Endothelial cell of umbilical vein (primary cell): Measurements from ENCODE around the gene CTAGE15. TPM values are rescaled to one million over a fixed set of nuclear protein-coding genes. Genes with fewer than 3 reads are reported as not detected.
"Not testable (repeated sequence)": the region's sequence is repeated elsewhere in the genome, so short reads cannot be mapped to it uniquely, and the experiment has no call there.

ENCODE experiments used
- Bru-seq: library from RNA; stranded (reverse); fragments of 400-500 nt; gene quantifications from one replicate; lab custom pipeline; 2021; lab: Mats Ljungman, UMichigan
- BruChase-seq, 2 experiments: library from RNA; stranded (reverse); fragments of 400-500 nt; gene quantifications; one replicate each; lab custom pipeline; 2021; lab: Mats Ljungman, UMichigan
- BruUV-seq: library from RNA; stranded (reverse); fragments of 400-500 nt; replicated peaks from 2 replicates; lab custom pipeline; 2021; lab: Mats Ljungman, UMichigan
- CTCF ChIA-PET: fragments of 300-600, 350-600 bp; sonication (Branson Sonifier 250); formaldehyde crosslinking; loops from one replicate; lab custom pipeline; 2021; ENCODE audit warnings: antibody characterized with exemption, inconsistent platforms; lab: Charles Lee
- POLR2A ChIA-PET: fragments of 300-600, 350-600 bp; sonication (Branson Sonifier 250); formaldehyde crosslinking; loops from one replicate; lab custom pipeline; 2021; ENCODE audit warnings: antibody characterized with exemption, inconsistent platforms; lab: Charles Lee
- DNase-seq: peaks from one replicate; pipeline ENCODE4 v3.0.0-alpha.2; 2011; ENCODE audit warnings: low read depth, low spot score
- FAIRE-seq: peaks from 2 replicates; lab custom pipeline; 2011; peaks lifted over from hg19 to GRCh38; lab: Jason Lieb, UNC
- H2AFZ ChIP-seq: 2 replicates; pipeline ENCODE4 v1.6.0; 2012; ENCODE audit warnings: low read depth, low read length, control low read depth, inconsistent platforms
- H3K27ac ChIP-seq: 2 replicates; pipeline ENCODE4 v1.5.1; 2011; ENCODE audit warnings: low read depth, mild to moderate bottlenecking, control low read depth, low read length, moderate library complexity; ENCODE audit not compliant: insufficient read depth
- H3K27me3 ChIP-seq, 2 experiments: 2 replicates each; pipeline versions ENCODE4 v1.6.0 to v1.6.1; 2011; ENCODE audit warnings: low read length in 2 of 2, mixed read lengths in 1 of 2; ENCODE audit not compliant: control insufficient read depth in 2 of 2, insufficient read depth in 2 of 2
- H3K36me3 ChIP-seq, 2 experiments: 2 replicates in 1 of 2; 3 replicates in 1 of 2; pipeline ENCODE4 v1.5.1; 2011; ENCODE audit warnings: low read length in 2 of 2, mild to moderate bottlenecking in 1 of 2, moderate library complexity in 1 of 2; ENCODE audit not compliant: control insufficient read depth in 2 of 2, insufficient read depth in 2 of 2; ENCODE audit errors: extremely low read depth in 1 of 2
- H3K4me1 ChIP-seq: 3 replicates; pipeline ENCODE4 v1.5.1; 2011; ENCODE audit warnings: mild to moderate bottlenecking, low read length; ENCODE audit not compliant: control insufficient read depth, insufficient read depth; ENCODE audit errors: extremely low read depth
- H3K4me2 ChIP-seq: 2 replicates; pipeline ENCODE4 v1.6.1; 2011; ENCODE audit warnings: low read length, control low read depth, mixed read lengths; ENCODE audit not compliant: insufficient read depth
- H3K4me3 ChIP-seq, 3 experiments: fragments of 200-600 bp in 1 of 3; sonication (generic), shearing (Covaris generic) in 1 of 3; replicated peaks in 1 of 3; 2 replicates each; pipeline ENCODE4 v1.5.1; 2011 to 2016; ENCODE audit warnings: control low read depth in 3 of 3, low read length in 3 of 3, mild to moderate bottlenecking in 2 of 3, inconsistent platforms in 1 of 3, low read depth in 1 of 3, moderate library complexity in 1 of 3; ENCODE audit not compliant: insufficient read depth in 1 of 3
- H3K79me2 ChIP-seq: 2 replicates; pipeline ENCODE4 v1.6.0; 2012; ENCODE audit warnings: low read length, inconsistent platforms; ENCODE audit not compliant: control insufficient read depth, insufficient read depth
- H3K9ac ChIP-seq: replicated peaks from 2 replicates; pipeline ENCODE3; 2011; ENCODE audit warnings: low read length, control low read depth; ENCODE audit not compliant: insufficient read depth; ENCODE audit errors: extremely low read depth
- H3K9me1 ChIP-seq: replicated peaks from 3 replicates; pipeline ENCODE4 v1.6.0; 2011; ENCODE audit warnings: mild to moderate bottlenecking, low read length; ENCODE audit not compliant: control insufficient read depth, insufficient read depth; ENCODE audit errors: extremely low read depth
- H3K9me3 ChIP-seq: replicated peaks from 2 replicates; pipeline ENCODE4 v1.5.1; 2012; ENCODE audit warnings: low read length, inconsistent platforms; ENCODE audit not compliant: control insufficient read depth, insufficient read depth
- H4K20me1 ChIP-seq: replicated peaks from 2 replicates; pipeline ENCODE3; 2011; ENCODE audit warnings: mild to moderate bottlenecking, low read length; ENCODE audit not compliant: control insufficient read depth, insufficient read depth; ENCODE audit errors: extremely low read depth
- dilution Hi-C: fragments of 300-500 bp; cut with MboI; formaldehyde crosslinking; loops from one replicate; pipeline ENCODE4 v1.15.0; 2019; ENCODE audit warnings: low sequenced_read_pairs; ENCODE audit not compliant: extremely low pct_ligation_motif_present
- intact Hi-C: fragments of 100-400 bp; cut with micrococcal nuclease; formaldehyde crosslinking; loops from one replicate; pipeline ENCODE4 v1.10.0; 2022
- long read RNA-seq: library from polyadenylated mRNA; stranded (forward); transcript quantifications from one replicate; pipeline ENCODE4 v2.0.0, GENCODE V29; 2021
- polyA minus RNA-seq, 3 experiments: library from RNA; depleted of rRNA, polyadenylated mRNA; stranded (reverse); fragments of >200 nt; gene quantifications; 1 replicate in 1 of 3; 2 replicates in 2 of 3; pipeline ENCODE4 v1.2.3, GENCODE V29; 2011
- polyA plus RNA-seq, 4 experiments: library from polyadenylated mRNA; depleted of rRNA in 3 of 4; stranded (reverse) in 3 of 4; unstranded in 1 of 4; fragments of >200 nt; gene quantifications; 2 replicates each; pipeline versions ENCODE4 v1.2.1 to v1.2.3, GENCODE V29; 2011 to 2012; ENCODE audit warnings: missing spikeins in 1 of 4
- total RNA-seq: library from RNA; stranded (reverse); gene quantifications from 2 replicates; pipeline ENCODE4 v1.2.3, GENCODE V29; 2021

CTAGE15 gene, protein sequence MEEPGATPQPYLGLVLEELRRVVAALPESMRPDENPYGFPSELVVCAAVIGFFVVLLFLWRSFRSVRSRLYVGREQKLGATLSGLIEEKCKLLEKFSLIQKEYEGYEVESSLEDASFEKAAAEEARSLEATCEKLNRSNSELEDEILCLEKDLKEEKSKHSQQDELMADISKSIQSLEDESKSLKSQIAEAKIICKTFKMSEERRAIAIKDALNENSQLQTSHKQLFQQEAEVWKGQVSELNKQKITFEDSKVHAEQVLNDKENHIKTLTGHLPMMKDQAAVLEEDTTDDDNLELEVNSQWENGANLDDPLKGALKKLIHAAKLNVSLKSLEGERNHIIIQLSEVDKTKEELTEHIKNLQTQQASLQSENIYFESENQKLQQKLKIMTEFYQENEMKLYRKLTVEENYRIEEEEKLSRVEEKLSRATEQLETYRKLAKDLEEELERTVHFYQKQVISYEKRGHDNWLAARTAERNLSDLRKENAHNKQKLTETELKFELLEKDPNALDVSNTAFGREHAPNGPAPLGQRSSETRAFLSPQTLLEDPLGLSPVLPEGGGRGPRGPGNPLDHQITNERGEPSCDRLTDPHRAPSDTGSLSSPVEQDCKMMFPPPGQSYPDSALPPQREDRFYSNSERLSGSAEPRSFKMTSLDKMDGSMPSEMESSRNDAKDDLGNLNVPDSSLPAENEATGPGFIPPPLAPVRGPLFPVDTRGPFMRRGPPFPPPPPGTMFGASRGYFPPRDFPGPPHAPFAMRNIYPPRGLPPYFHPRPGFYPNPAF
- total RNA-seq: not detected in 2 replicates
- 0.03 TPM in 1 of 2 replicates, not detected in the other for polyA plus RNA-seq
- polyA plus RNA-seq (2011; cell fraction: cytosol; rRNA removed): not detected in 2 replicates
- polyA plus RNA-seq (2011; cell fraction: nucleus; rRNA removed): 0.17 TPM in 1 of 2 replicates, not detected in the other
- not detected in 2 replicates for polyA plus RNA-seq (2012)
- 0.87 TPM in 1 of 2 replicates, not detected in the other for polyA minus RNA-seq
- polyA minus RNA-seq (2011; cell fraction: cytosol; rRNA and poly(A)+ RNA removed): not detected
- polyA minus RNA-seq (2011; cell fraction: nucleus; rRNA and poly(A)+ RNA removed): not detected in 2 replicates
- Bru-seq, nascent RNA: not detected
- not detected for BruChase-seq, experiment 1, labeled RNA remaining after a 6-hour chase
- not detected for BruChase-seq, experiment 2, labeled RNA remaining after a 2-hour chase
- long read RNA-seq: 0 reads

DNA sequence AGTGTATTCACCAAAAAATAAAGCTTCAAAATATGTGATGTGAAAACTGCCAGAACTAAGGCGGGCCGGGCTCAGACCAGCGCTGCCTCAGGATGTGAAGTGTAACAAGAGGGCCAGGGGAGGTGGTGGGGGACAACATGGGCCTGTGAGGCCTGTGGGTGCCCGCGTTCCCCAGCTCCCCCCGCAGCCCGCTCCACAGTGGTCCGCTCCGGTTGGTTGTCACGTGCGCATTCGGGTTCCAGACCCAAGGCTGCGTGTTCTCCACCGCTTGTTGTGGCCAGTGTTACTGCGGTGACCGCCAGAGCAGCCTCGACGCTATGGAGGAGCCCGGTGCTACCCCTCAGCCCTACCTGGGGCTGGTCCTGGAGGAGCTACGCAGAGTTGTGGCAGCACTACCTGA is at the start of gene CTAGE15:
CTAGE15 (plus strand) TSS at position 301 of the 400 bp plus-strand sequence; CDS start at position 318, 17 bp downstream.
- H3K9me1 ChIP-seq, H3K9me3 ChIP-seq, H2AFZ ChIP-seq, intact Hi-C loops, H3K4me3 ChIP-seq, H3K9ac ChIP-seq, H3K4me2 ChIP-seq, H3K27me3 ChIP-seq, dilution Hi-C loops, DNase-seq, BruUV-seq, POLR2A ChIA-PET, H4K20me1 ChIP-seq, H3K4me1 ChIP-seq, CTCF ChIA-PET, H3K79me2 ChIP-seq, H3K27ac ChIP-seq, H3K36me3 ChIP-seq, FAIRE-seq: not testable (repeated sequence)

DNA sequence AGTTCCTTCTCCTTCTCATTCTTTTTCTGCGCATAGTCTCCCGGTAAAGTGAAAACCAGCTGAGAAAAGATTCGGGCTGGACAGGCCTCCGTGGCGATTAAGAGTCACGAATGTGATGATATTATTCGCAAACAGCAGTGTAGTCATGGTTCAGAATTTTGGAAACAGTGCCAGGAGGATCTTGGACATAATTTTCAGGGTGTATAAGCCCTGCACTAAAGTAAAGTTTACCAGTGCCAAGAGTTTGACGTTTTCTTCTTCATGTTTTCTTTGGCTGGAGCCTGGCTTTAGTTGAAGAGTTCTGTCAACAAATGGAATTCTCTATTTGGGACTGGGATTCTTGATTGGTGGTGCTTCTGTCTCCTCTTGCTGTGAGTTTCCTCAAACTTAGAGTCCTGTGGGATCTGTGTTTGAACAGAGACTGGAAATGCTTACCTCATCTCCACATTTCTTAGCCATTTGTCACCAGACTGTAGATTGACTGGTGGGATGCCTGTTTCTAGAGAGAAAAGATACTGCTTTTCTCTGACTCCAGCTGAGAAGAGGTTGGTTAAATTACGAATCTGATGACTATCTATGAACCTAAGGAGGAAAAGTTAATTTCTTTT is 49.2 kb upstream of the CTAGE15 start:
- H3K4me2 ChIP-seq, H3K36me3 ChIP-seq, POLR2A ChIA-PET, H3K9me3 ChIP-seq, BruUV-seq, H3K9me1 ChIP-seq, H3K27ac ChIP-seq, H3K9ac ChIP-seq, DNase-seq, intact Hi-C loops, H3K27me3 ChIP-seq, H3K4me1 ChIP-seq, H3K79me2 ChIP-seq, H3K4me3 ChIP-seq, H2AFZ ChIP-seq, H4K20me1 ChIP-seq, CTCF ChIA-PET: not testable (repeated sequence)
- dilution Hi-C loops: loop anchor here (25.0 kb wide), 1 partner anchor 135 kb away; the partner anchor contains the start of gene ZYX
- FAIRE-seq: peak; percentile 93

DNA sequence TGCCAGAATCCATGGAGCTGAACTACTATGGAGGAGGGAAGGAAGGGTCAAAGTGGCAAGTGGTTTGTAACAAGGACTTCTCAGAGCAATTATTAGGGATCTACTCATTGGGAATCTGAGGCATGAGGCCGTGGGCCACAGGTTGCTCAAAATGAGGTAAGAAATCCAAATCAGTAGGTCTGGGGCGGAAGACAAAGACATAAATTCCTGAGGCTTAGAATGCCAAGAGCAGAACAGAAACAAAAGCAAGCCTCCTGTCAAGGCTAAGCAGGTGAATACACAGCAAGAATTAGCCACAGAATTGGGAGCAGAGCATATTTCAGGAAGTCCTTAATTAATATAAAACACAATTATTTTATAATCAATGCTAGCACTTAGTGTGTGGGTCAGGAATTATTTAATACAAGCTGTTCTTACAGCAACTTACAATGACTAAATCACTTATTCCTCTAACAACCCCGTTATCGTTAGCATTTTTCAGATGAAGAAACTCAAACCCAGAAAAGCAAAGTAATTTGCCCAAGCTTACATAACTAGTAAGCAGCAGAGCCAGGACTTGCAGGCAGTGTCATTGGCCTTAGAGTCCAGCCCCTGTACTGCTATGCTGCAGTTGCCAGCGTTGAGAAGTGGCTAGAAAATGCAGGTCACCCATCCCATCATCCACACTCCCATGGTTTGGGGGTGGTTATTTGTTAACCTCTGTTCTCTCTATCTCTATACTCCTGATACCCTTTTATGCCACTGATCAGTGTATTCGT is 40.3 kb upstream of the CTAGE15 start:
- H3K4me2 ChIP-seq, BruUV-seq, H3K36me3 ChIP-seq, DNase-seq, H3K9me1 ChIP-seq, H3K27ac ChIP-seq, H2AFZ ChIP-seq, H3K27me3 ChIP-seq, FAIRE-seq, H3K9me3 ChIP-seq, CTCF ChIA-PET, POLR2A ChIA-PET, H4K20me1 ChIP-seq, intact Hi-C loops, H3K4me1 ChIP-seq, H3K79me2 ChIP-seq, dilution Hi-C loops, H3K9ac ChIP-seq, H3K4me3 ChIP-seq: not testable (repeated sequence)
